HEK293 (cell line): ENCODE data around the gene MALAT1.

Source experiments
- CTCF ChIP-seq: fragments of 450-650 bp; formaldehyde crosslinking; IDR thresholded peaks from 2 replicates; pipeline ENCODE4 v1.5.1; 2016; ENCODE audit warnings: missing biosample characterization, missing genetic modification characterization
- SETDB1 ChIP-seq: IDR thresholded peaks from one replicate; pipeline ENCODE4 v1.6.1; 2017; ENCODE audit warnings: mild to moderate bottlenecking, low read length, moderate library complexity, mixed read lengths; ENCODE audit not compliant: insufficient read length
- TCF7L2 ChIP-seq: IDR thresholded peaks from 2 replicates; pipeline ENCODE4 v1.6.1; 2011; ENCODE audit warnings: low read depth, mild to moderate bottlenecking, inconsistent platforms, low read length, moderate library complexity, borderline replicate concordance
- ZBTB6 ChIP-seq: fragments of 450-650 bp; formaldehyde crosslinking; IDR thresholded peaks from 2 replicates; pipeline ENCODE4 v1.5.1; 2017; ENCODE audit warnings: missing biosample characterization, missing genetic modification characterization
- ZNF112 ChIP-seq: fragments of 450-650 bp; formaldehyde crosslinking; IDR thresholded peaks from 2 replicates; pipeline ENCODE4 v1.5.0; 2017; ENCODE audit warnings: missing biosample characterization, missing genetic modification characterization
- ZNF184 ChIP-seq: fragments of 450-650 bp; IDR thresholded peaks from 2 replicates; pipeline ENCODE4 v1.5.1; 2018; ENCODE audit warnings: missing biosample characterization, mild to moderate bottlenecking, missing genetic modification characterization
- ZNF239 ChIP-seq: fragments of 450-650 bp; formaldehyde crosslinking; IDR thresholded peaks from 2 replicates; pipeline ENCODE4 v1.5.1; 2016; ENCODE audit warnings: missing biosample characterization, missing genetic modification characterization
- ZNF24 ChIP-seq: fragments of 450-650 bp; formaldehyde crosslinking; IDR thresholded peaks from 2 replicates; pipeline ENCODE4 v1.5.1; 2016; ENCODE audit warnings: missing biosample characterization, missing genetic modification characterization
- ZNF426 ChIP-seq: fragments of 450-650 bp; formaldehyde crosslinking; IDR thresholded peaks from 2 replicates; pipeline ENCODE4 v1.5.1; 2017; ENCODE audit warnings: missing biosample characterization, missing genetic modification characterization, mild to moderate bottlenecking, inconsistent platforms, moderate library complexity
- ZNF521 ChIP-seq: fragments of 450-650 bp; formaldehyde crosslinking; IDR thresholded peaks from 2 replicates; pipeline ENCODE4 v1.5.1; 2017; ENCODE audit warnings: missing biosample characterization, mild to moderate bottlenecking, missing genetic modification characterization
- ZNF558 ChIP-seq: fragments of 450-650 bp; formaldehyde crosslinking; IDR thresholded peaks from 2 replicates; pipeline ENCODE4 v1.5.1; 2016; ENCODE audit warnings: missing biosample characterization, missing genetic modification characterization
- ZNF664 ChIP-seq: fragments of 450-650 bp; formaldehyde crosslinking; IDR thresholded peaks from 2 replicates; pipeline ENCODE4 v1.5.1; 2016; ENCODE audit warnings: missing biosample characterization, missing genetic modification characterization

- no peak for TF ChIP-seq ZBTB6
- TF ChIP-seq ZNF426, result no peak
- no peak for TF ChIP-seq TCF7L2
- no peak for TF ChIP-seq CTCF (tag by site-specific recombination)
- TF ChIP-seq SETDB1, result no peak
- no peak for TF ChIP-seq ZNF184 (tag by site-specific recombination)
- TF ChIP-seq ZNF521 (tag by site-specific recombination), result no peak
- TF ChIP-seq ZNF239 (tag by site-specific recombination), result no peak
- no peak for TF ChIP-seq ZNF664 (tag by site-specific recombination)
- no peak for TF ChIP-seq ZNF24 (tag by site-specific recombination)
- TF ChIP-seq ZNF112 (tag by site-specific recombination), result no peak
- TF ChIP-seq ZNF558, result no peak
Measured at GRCh38 chr11:65456418-65456817, 42.4 kb upstream of the MALAT1 start.
